IMR-90 (cell line): Measurements from ENCODE around the gene CAMTA1. TPM values are rescaled to one million over a fixed set of nuclear protein-coding genes. Genes with fewer than 3 reads are reported as not detected.

Experiments
- ATAC-seq: fragments of 200-7000 bp; cut with Tn5 transposase; 2 replicates; pipeline ENCODE4 v1.9.1; 2020; ENCODE audit warnings: low read depth, mild to moderate bottlenecking, moderate library complexity
- BruUV-seq: library from RNA; stranded (reverse); fragments of 400-500 nt; replicated peaks from 2 replicates; lab custom pipeline; 2021; lab: Mats Ljungman, UMichigan
- CTCF ChIA-PET: fragments of 300-600 bp; formaldehyde crosslinking; extraction: SDS; loops from one replicate; lab custom pipeline; 2021; ENCODE audit warnings: antibody characterized with exemption; lab: Yijun Ruan, JAX
- POLR2A ChIA-PET: fragments of 300-600 bp; sonication (Branson Sonifier 250); formaldehyde crosslinking; loops from one replicate; lab custom pipeline; 2022; ENCODE audit warnings: antibody characterized with exemption; ENCODE audit not compliant: unreplicated experiment; lab: Charles Lee
- DNase-seq: peaks from one replicate; pipeline ENCODE4 v3.0.0; 2013
- H2AFZ ChIP-seq: replicated peaks from 2 replicates; pipeline ENCODE3; 2013; ENCODE audit warnings: low read length, mild to moderate bottlenecking; ENCODE audit not compliant: poor library complexity
- H2AK5ac ChIP-seq: 2 replicates; pipeline ENCODE4 v1.6.1; 2013; ENCODE audit warnings: low read depth, low read length, inconsistent platforms
- H2AK9ac ChIP-seq: replicated peaks from 2 replicates; pipeline ENCODE3; 2013; ENCODE audit warnings: mild to moderate bottlenecking, low read depth, low read length, moderate library complexity; ENCODE audit not compliant: poor library complexity
- H2BK120ac ChIP-seq: 2 replicates; pipeline ENCODE4 v1.6.1; 2013; ENCODE audit warnings: low read depth, low read length, inconsistent platforms
- H2BK15ac ChIP-seq: 3 replicates; pipeline ENCODE4 v1.6.1; 2013; ENCODE audit warnings: low read depth, low read length, inconsistent platforms
- H2BK20ac ChIP-seq: 2 replicates; pipeline ENCODE4 v1.6.1; 2013; ENCODE audit warnings: low read depth, mild to moderate bottlenecking, inconsistent platforms, low read length, moderate library complexity
- H2BK5ac ChIP-seq: 2 replicates; pipeline ENCODE4 v1.6.1; 2013; ENCODE audit warnings: mild to moderate bottlenecking, low read depth, low read length, inconsistent platforms; ENCODE audit not compliant: poor library complexity, severe bottlenecking
- H3K14ac ChIP-seq: replicated peaks from 2 replicates; pipeline ENCODE4 v1.6.1; 2013; ENCODE audit warnings: low read depth, low read length, inconsistent platforms
- H3K18ac ChIP-seq: 2 replicates; pipeline ENCODE4 v1.6.1; 2013; ENCODE audit warnings: low read depth, low read length, control low read depth
- H3K23ac ChIP-seq: 2 replicates; pipeline ENCODE4 v1.6.1; 2013; ENCODE audit warnings: low read depth, low read length, inconsistent platforms
- H3K27ac ChIP-seq: 2 replicates; pipeline ENCODE4 v1.5.1; 2013; ENCODE audit warnings: mild to moderate bottlenecking, control low read depth, low read length; ENCODE audit not compliant: insufficient read depth
- H3K27me3 ChIP-seq: 2 replicates; pipeline ENCODE4 v1.6.1; 2013; ENCODE audit warnings: low read length; ENCODE audit not compliant: control insufficient read depth, insufficient read depth
- H3K36me3 ChIP-seq: 2 replicates; pipeline ENCODE4 v1.6.1; 2013; ENCODE audit warnings: low read length, mixed read lengths; ENCODE audit not compliant: control insufficient read depth, insufficient read depth
- H3K4ac ChIP-seq: 2 replicates; pipeline ENCODE4 v1.6.1; 2013; ENCODE audit warnings: low read depth, low read length, inconsistent platforms
- H3K4me1 ChIP-seq: 2 replicates; pipeline ENCODE4 v1.6.1; 2013; ENCODE audit warnings: low read length, mixed read lengths; ENCODE audit not compliant: control insufficient read depth, insufficient read depth
- H3K4me2 ChIP-seq: 2 replicates; pipeline ENCODE4 v1.6.1; 2013; ENCODE audit warnings: low read depth, mild to moderate bottlenecking, control low read depth, low read length, moderate library complexity
- H3K4me3 ChIP-seq: 2 replicates; pipeline ENCODE4 v1.5.1; 2013; ENCODE audit warnings: low read depth, mild to moderate bottlenecking, control low read depth, low read length, moderate library complexity; ENCODE audit not compliant: insufficient read depth
- H3K56ac ChIP-seq: 2 replicates; pipeline ENCODE4 v1.6.1; 2013; ENCODE audit warnings: low read length, inconsistent platforms; ENCODE audit not compliant: insufficient read depth; ENCODE audit errors: extremely low read depth
- H3K79me1 ChIP-seq, 2 experiments: 2 replicates each; pipeline ENCODE4 v1.6.1; 2013; ENCODE audit warnings: low read length in 2 of 2, inconsistent platforms in 1 of 2, low read depth in 1 of 2
- H3K9ac ChIP-seq: 2 replicates; pipeline ENCODE4 v1.6.1; 2013; ENCODE audit warnings: low read depth, low read length, control low read depth
- H3K9me1 ChIP-seq: 2 replicates; pipeline ENCODE4 v1.6.1; 2013; ENCODE audit warnings: low read length, inconsistent platforms; ENCODE audit not compliant: insufficient read depth
- H3K9me3 ChIP-seq: 2 replicates; pipeline ENCODE4 v1.6.1; 2013; ENCODE audit warnings: low read length; ENCODE audit not compliant: control insufficient read depth, insufficient read depth
- H4K20me1 ChIP-seq: 2 replicates; pipeline ENCODE4 v1.6.1; 2013; ENCODE audit warnings: low read length, inconsistent platforms; ENCODE audit not compliant: insufficient read depth
- H4K5ac ChIP-seq: 2 replicates; pipeline ENCODE4 v1.6.1; 2013; ENCODE audit warnings: mild to moderate bottlenecking, low read depth, low read length, control low read depth
- H4K8ac ChIP-seq, 2 experiments: 2 replicates each; pipeline ENCODE4 v1.6.1; 2013; ENCODE audit warnings: low read depth in 2 of 2, low read length in 2 of 2, control low read depth in 1 of 2, inconsistent platforms in 1 of 2
- H4K91ac ChIP-seq: 2 replicates; pipeline ENCODE4 v1.6.1; 2013; ENCODE audit warnings: low read depth, low read length, inconsistent platforms; ENCODE audit not compliant: insufficient read depth
- BHLHE40 ChIP-seq: fragments of 150-350 bp; IDR thresholded peaks from 2 replicates; pipeline ENCODE4 v1.6.1; 2016; ENCODE audit warnings: mild to moderate bottlenecking, low read depth, low read length
- CEBPB ChIP-seq: IDR thresholded peaks from 2 replicates; pipeline ENCODE4 v1.6.1; 2012; ENCODE audit warnings: low read depth, low read length, improper control_type of control experiment
- CHD1 ChIP-seq: IDR thresholded peaks from 2 replicates; pipeline ENCODE4 v1.6.1; 2012; ENCODE audit warnings: low read depth, low read length, improper control_type of control experiment
- FOS ChIP-seq: fragments of 150-350 bp; IDR thresholded peaks from 2 replicates; pipeline ENCODE4 v1.6.1; 2016; ENCODE audit warnings: low read depth, low read length
- MAFK ChIP-seq: IDR thresholded peaks from 2 replicates; pipeline ENCODE4 v1.6.1; 2012; ENCODE audit warnings: low read depth, low read length, improper control_type of control experiment
- MAZ ChIP-seq: IDR thresholded peaks from 2 replicates; pipeline ENCODE4 v1.6.1; 2012; ENCODE audit warnings: low read depth, mild to moderate bottlenecking, low read length, improper control_type of control experiment, moderate library complexity, borderline replicate concordance
- MXI1 ChIP-seq: IDR thresholded peaks from 2 replicates; pipeline ENCODE4 v1.6.1; 2012; ENCODE audit warnings: low read depth, mild to moderate bottlenecking, low read length, moderate library complexity, borderline replicate concordance
- NFE2L2 ChIP-seq: fragments of 150-350 bp; IDR thresholded peaks from 2 replicates; pipeline ENCODE4 v1.6.1; 2016; ENCODE audit warnings: low read depth, mild to moderate bottlenecking, low read length
- POLR2A ChIP-seq: IDR thresholded peaks from 2 replicates; pipeline ENCODE4 v1.6.1; 2012; ENCODE audit warnings: mild to moderate bottlenecking, low read depth, low read length
- RAD21 ChIP-seq: IDR thresholded peaks from 2 replicates; pipeline ENCODE4 v1.6.1; 2012; ENCODE audit warnings: low read length, improper control_type of control experiment
- RCOR1 ChIP-seq: IDR thresholded peaks from 2 replicates; pipeline ENCODE4 v1.6.1; 2012; ENCODE audit warnings: mild to moderate bottlenecking, low read length, improper control_type of control experiment; ENCODE audit not compliant: insufficient replicate concordance
- RFX5 ChIP-seq: IDR thresholded peaks from 2 replicates; pipeline ENCODE4 v1.8.0; 2012; ENCODE audit warnings: low read depth, mild to moderate bottlenecking, low read length, moderate library complexity
- SMC3 ChIP-seq: fragments of 150-350 bp; IDR thresholded peaks from 2 replicates; pipeline ENCODE4 v1.6.1; 2016; ENCODE audit warnings: low read depth, mild to moderate bottlenecking, antibody characterized with exemption, low read length, moderate library complexity
- WGBS, 2 experiments: methylation state at CpG; one replicate each; pipeline versions ENCODE4 v1.1.5 to v1.1.7; 2013; ENCODE audit warnings: missing lambda C conversion rate in 2 of 2; ENCODE audit not compliant: insufficient read length in 1 of 2; ENCODE audit errors: extremely low coverage in 2 of 2; 5-methylcytosine and 5-hydroxymethylcytosine counted together
- dilution Hi-C: fragments of 300-500 bp; cut with HindIII; formaldehyde crosslinking; loops from one replicate; pipeline ENCODE4 v1.14.3; 2018; ENCODE audit warnings: low sequenced_read_pairs; ENCODE audit not compliant: unreplicated experiment
- in situ Hi-C: fragments of 300-500 bp; cut with MboI; formaldehyde crosslinking; loops from 3 replicates; pipeline ENCODE4 v1.14.3; 2019; ENCODE audit warnings: low sequenced_read_pairs, inconsistent platforms, mixed read lengths
- intact Hi-C: fragments of 100-400 bp; cut with micrococcal nuclease; formaldehyde crosslinking; loops from 2 replicates; pipeline ENCODE4 v1.10.0; 2022
- polyA plus RNA-seq, 3 experiments: library from polyadenylated mRNA; depleted of rRNA; stranded (reverse); fragments of >200 nt; gene quantifications; 2 replicates each; pipeline ENCODE4 v1.2.3, GENCODE V29; 2012; ENCODE audit warnings: low replicate concordance in 1 of 3
- total RNA-seq: library from RNA; depleted of rRNA; stranded (reverse); fragments of >200 nt; gene quantifications from 2 replicates; pipeline ENCODE4 v1.2.3, GENCODE V29; 2012
- TF ChIP-seq, protein P1 (sequence below): fragments of 150-350 bp; IDR thresholded peaks from 2 replicates; pipeline ENCODE4 v1.6.1; 2017; ENCODE audit warnings: mild to moderate bottlenecking, antibody characterized with exemption, low read length, low read depth
- TF ChIP-seq, protein P2 (sequence below): fragments of 150-350 bp; IDR thresholded peaks from 2 replicates; pipeline ENCODE4 v1.6.1; 2016; ENCODE audit warnings: low read depth, mild to moderate bottlenecking, low read length, moderate library complexity, borderline replicate concordance
- TF ChIP-seq, protein P3 (sequence below): conservative IDR thresholded peaks from 2 replicates; pipeline ENCODE4 v1.5.1; 2012; ENCODE audit warnings: mild to moderate bottlenecking, low read depth, low read length, improper control_type of control experiment

CAMTA1 gene
- total and polyA plus RNA-seq, 2 of the 4 experiments (the other 2 are of a cell fraction) = 35.5 to 74.3 TPM

DNA sequence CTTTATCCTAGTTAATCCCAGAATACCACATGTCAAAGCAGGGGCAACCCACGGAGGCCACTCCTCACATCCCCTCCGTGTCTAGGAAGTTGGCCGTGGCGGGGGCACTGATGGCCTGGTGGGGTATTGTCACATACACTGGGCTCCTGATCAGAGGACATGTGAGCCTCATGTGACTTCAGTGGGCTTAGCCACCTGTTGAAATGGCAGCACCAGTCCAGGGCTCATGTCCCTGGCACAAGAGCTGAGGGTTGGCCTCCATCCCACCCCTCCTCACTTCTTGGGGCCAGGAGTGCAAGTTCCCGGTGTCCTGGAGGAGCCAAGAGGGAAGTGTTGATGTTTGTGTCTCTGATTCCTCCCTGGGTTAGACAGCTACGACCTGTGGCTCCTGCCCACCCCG lies 313.4 kb downstream of the CAMTA1 start:
- intact Hi-C loops = no loop called here
- Histone ChIP-seq H3K23ac (no peak overlapping the region), H3K18ac (no peak overlapping the region), H2BK15ac (no peak overlapping the region), H3K9me3 (no peaks in the 10 kb centered on the region), H3K27ac (no peak overlapping the region), H3K9me1 (no peaks in the 10 kb centered on the region), H3K4ac (no peak overlapping the region), H2AK5ac (no peak overlapping the region), H3K4me1 (no peaks in the 10 kb centered on the region), H2AK9ac (no peak overlapping the region), H4K8ac (no peak overlapping the region), H2AFZ (no peak overlapping the region), H3K14ac (no peak overlapping the region), H3K4me2 (no peak overlapping the region), H2BK5ac (no peak overlapping the region), H4K20me1 (no peaks in the 10 kb centered on the region), H2BK20ac (no peak overlapping the region), H4K91ac (no peak overlapping the region), H3K36me3 (no peaks in the 10 kb centered on the region), H3K9ac (no peak overlapping the region), H3K27me3 (peaks cover 37% of the 10 kb centered on the region), H3K56ac (no peak overlapping the region), H2BK120ac (no peak overlapping the region), H4K5ac (no peak overlapping the region), H3K4me3 (no peak overlapping the region), H3K79me1 (no peaks in the 10 kb centered on the region)
- CTCF ChIA-PET = no interaction called here
- TF ChIP-seq SMC3 = no peak
- no peak for TF ChIP-seq RCOR1
- TF ChIP-seq, protein P1, sequence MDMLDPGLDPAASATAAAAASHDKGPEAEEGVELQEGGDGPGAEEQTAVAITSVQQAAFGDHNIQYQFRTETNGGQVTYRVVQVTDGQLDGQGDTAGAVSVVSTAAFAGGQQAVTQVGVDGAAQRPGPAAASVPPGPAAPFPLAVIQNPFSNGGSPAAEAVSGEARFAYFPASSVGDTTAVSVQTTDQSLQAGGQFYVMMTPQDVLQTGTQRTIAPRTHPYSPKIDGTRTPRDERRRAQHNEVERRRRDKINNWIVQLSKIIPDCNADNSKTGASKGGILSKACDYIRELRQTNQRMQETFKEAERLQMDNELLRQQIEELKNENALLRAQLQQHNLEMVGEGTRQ = no peak
- TF ChIP-seq BHLHE40 = no peak
- TF ChIP-seq MXI1 = no peak
- TF ChIP-seq, protein P2, sequence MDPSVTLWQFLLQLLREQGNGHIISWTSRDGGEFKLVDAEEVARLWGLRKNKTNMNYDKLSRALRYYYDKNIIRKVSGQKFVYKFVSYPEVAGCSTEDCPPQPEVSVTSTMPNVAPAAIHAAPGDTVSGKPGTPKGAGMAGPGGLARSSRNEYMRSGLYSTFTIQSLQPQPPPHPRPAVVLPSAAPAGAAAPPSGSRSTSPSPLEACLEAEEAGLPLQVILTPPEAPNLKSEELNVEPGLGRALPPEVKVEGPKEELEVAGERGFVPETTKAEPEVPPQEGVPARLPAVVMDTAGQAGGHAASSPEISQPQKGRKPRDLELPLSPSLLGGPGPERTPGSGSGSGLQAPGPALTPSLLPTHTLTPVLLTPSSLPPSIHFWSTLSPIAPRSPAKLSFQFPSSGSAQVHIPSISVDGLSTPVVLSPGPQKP = no peak
- TF ChIP-seq MAZ = no peak
- no peak for TF ChIP-seq CHD1
- TF ChIP-seq, protein P3, sequence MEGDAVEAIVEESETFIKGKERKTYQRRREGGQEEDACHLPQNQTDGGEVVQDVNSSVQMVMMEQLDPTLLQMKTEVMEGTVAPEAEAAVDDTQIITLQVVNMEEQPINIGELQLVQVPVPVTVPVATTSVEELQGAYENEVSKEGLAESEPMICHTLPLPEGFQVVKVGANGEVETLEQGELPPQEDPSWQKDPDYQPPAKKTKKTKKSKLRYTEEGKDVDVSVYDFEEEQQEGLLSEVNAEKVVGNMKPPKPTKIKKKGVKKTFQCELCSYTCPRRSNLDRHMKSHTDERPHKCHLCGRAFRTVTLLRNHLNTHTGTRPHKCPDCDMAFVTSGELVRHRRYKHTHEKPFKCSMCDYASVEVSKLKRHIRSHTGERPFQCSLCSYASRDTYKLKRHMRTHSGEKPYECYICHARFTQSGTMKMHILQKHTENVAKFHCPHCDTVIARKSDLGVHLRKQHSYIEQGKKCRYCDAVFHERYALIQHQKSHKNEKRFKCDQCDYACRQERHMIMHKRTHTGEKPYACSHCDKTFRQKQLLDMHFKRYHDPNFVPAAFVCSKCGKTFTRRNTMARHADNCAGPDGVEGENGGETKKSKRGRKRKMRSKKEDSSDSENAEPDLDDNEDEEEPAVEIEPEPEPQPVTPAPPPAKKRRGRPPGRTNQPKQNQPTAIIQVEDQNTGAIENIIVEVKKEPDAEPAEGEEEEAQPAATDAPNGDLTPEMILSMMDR = no peak
- no peak for TF ChIP-seq RFX5
- no peak for TF ChIP-seq CEBPB
- no peak for TF ChIP-seq NFE2L2
- TF ChIP-seq RAD21 = no peak
- no peak for TF ChIP-seq FOS
- TF ChIP-seq POLR2A = no peak
- no peak for TF ChIP-seq MAFK
- in situ Hi-C loops = no loop called here
- no TSS peak for BruUV-seq
- no CpG with 5 or more reads among the region's 7 CpGs for WGBS, 2 experiments
- DNase-seq = no peak
- ATAC-seq = no peak
- dilution Hi-C loops = no loop called here
- POLR2A ChIA-PET = no interaction called here
